ENCODE results near the gene TXNDC17.
"Not testable (repeated sequence)": the region's sequence is repeated elsewhere in the genome, so short reads cannot be mapped to it uniquely, and the experiment has no call there.

TXNDC17 gene

GRCh38 chr17:6640536-6641246 lies at the start of gene TXNDC17, which contains the start of gene KIAA0753:
TXNDC17 (plus strand) TSS chr17:6641060; CDS start chr17:6641083, 23 bp downstream.
KIAA0753 (minus strand) TSS chr17:6640711; CDS start chr17:6635103, 5,608 bp downstream.
- peak; percentile 78 to 80 for DNase-seq

GRCh38 chr17:6591599-6592158 lies 49.2 kb upstream of the TXNDC17 start:
- no peak for DNase-seq

- no peak for DNase-seq
Measured at GRCh38 chr17:6592173-6592572, 48.7 kb upstream of the TXNDC17 start.

- not testable (repeated sequence) for DNase-seq
Measured at GRCh38 chr17:6593371-6593770, 47.5 kb upstream of the TXNDC17 start.

- DNase-seq = no peak
Measured at GRCh38 chr17:6596081-6596480, 44.8 kb upstream of the TXNDC17 start.

- DNase-seq = no peak
Measured at GRCh38 chr17:6596511-6596910, 44.3 kb upstream of the TXNDC17 start.

- no peak for DNase-seq
Measured at GRCh38 chr17:6596941-6597340, 43.9 kb upstream of the TXNDC17 start.

- no peak for DNase-seq
Measured at GRCh38 chr17:6597727-6598126, 43.1 kb upstream of the TXNDC17 start.

- DNase-seq = no peak
Measured at GRCh38 chr17:6599364-6599763, 41.5 kb upstream of the TXNDC17 start.

GRCh38 chr17:6602141-6602540 lies 38.7 kb upstream of the TXNDC17 start:
- DNase-seq = no peak

- no peak for DNase-seq
Measured at GRCh38 chr17:6603744-6604325, 37.0 kb upstream of the TXNDC17 start.

GRCh38 chr17:6605142-6605541 lies 35.7 kb upstream of the TXNDC17 start:
- DNase-seq = no peak

- DNase-seq = no peak
Measured at GRCh38 chr17:6608321-6608720, 32.5 kb upstream of the TXNDC17 start.

- DNase-seq = no peak
Measured at GRCh38 chr17:6610011-6610410, 30.8 kb upstream of the TXNDC17 start.

- no peak for DNase-seq
Measured at GRCh38 chr17:6611231-6611630, 29.6 kb upstream of the TXNDC17 start.

GRCh38 chr17:6623941-6624340 lies 16.9 kb upstream of the TXNDC17 start:
- DNase-seq = no peak

- no peak for DNase-seq
Measured at GRCh38 chr17:6626616-6627015, 14.2 kb upstream of the TXNDC17 start.

- no peak for DNase-seq
Measured at GRCh38 chr17:6627019-6627418, 13.8 kb upstream of the TXNDC17 start.

GRCh38 chr17:6630390-6630789 lies 10.5 kb upstream of the TXNDC17 start:
- DNase-seq = no peak

GRCh38 chr17:6632530-6632929 lies 8.3 kb upstream of the TXNDC17 start:
- no peak for DNase-seq

GRCh38 chr17:6633263-6633662 lies 7.6 kb upstream of the TXNDC17 start:
- DNase-seq = no peak

- DNase-seq = no peak
Measured at GRCh38 chr17:6636105-6636504, 4.8 kb upstream of the TXNDC17 start.

- DNase-seq = no peak
Measured at GRCh38 chr17:6636616-6637457, 4.0 kb upstream of the TXNDC17 start.
